AG04450 (cell line): ENCODE data around the gene VPS18. TPM values are rescaled to one million over a fixed set of nuclear protein-coding genes. Genes with fewer than 3 reads are reported as not detected.
A peak's percentile ranks its signal among the peaks of the same experiment; 100 is the strongest.

Source experiments
- CTCF ChIA-PET: fragments of 300-600, 350-600 bp; formaldehyde crosslinking; extraction: SDS; loops from one replicate; lab custom pipeline; 2022; ENCODE audit warnings: antibody characterized with exemption, inconsistent platforms; lab: Charles Lee
- POLR2A ChIA-PET: fragments of 350-600 bp; formaldehyde crosslinking; extraction: SDS; loops from one replicate; lab custom pipeline; 2021; ENCODE audit warnings: antibody characterized with exemption, inconsistent platforms; lab: Yijun Ruan, JAX
- DNase-seq: peaks from one replicate; pipeline ENCODE4 v3.0.0-alpha.2; 2011; ENCODE audit warnings: low read depth, low spot score
- H3K27ac ChIP-seq: one replicate; pipeline ENCODE4 v1.5.1; 2012; ENCODE audit warnings: low read depth, low read length, control low read depth
- H3K27me3 ChIP-seq: one replicate; pipeline ENCODE4 v1.6.0; 2012; ENCODE audit warnings: low read length; ENCODE audit not compliant: control insufficient read depth, insufficient read depth
- H3K4me3 ChIP-seq: 2 replicates; pipeline ENCODE4 v1.5.1; 2011; ENCODE audit warnings: mild to moderate bottlenecking, low read depth, low read length, control low read depth
- H3K9me3 ChIP-seq: 2 replicates; pipeline ENCODE4 v1.5.1; 2012; ENCODE audit warnings: low read length; ENCODE audit not compliant: control insufficient read depth, insufficient read depth
- CTCF ChIP-seq: IDR thresholded peaks from 2 replicates; pipeline ENCODE4 v1.5.1; 2011; ENCODE audit warnings: low read depth, low read length, control low read depth, inconsistent platforms
- polyA plus RNA-seq: library from polyadenylated mRNA; depleted of rRNA; stranded (reverse); fragments of >200 nt; gene quantifications from 2 replicates; pipeline ENCODE4 v1.2.3, GENCODE V29; 2011

VPS18 gene
- polyA plus RNA-seq, 1 experiment: 18.7 TPM

DNA sequence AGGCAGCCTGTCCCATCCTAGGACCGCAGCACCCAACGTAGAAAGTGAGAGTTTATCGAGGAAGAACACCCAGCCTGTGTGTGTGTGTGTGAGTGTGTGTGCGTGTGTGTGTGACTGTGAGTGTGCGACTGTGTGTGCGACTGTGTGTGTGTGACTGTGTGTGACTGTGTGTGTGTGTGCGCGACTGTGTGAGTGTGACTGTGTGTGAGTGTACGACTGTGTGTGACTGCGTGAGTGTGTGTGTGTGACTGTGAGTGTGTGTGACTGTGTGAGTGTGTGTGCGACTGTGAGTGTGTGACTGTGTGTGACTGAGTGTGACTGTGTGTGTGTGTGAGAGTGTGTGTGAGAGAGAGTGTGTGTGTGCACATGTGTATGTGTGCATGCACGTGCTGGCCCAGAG lies 19.8 kb downstream of the VPS18 start:
- DNase-seq: no peak
- ChIA-PET POLR2A (no interaction called here), CTCF (no interaction called here)
- Histone ChIP-seq H3K27me3 (no peaks in the 10 kb centered on the region), H3K9me3 (no peaks in the 10 kb centered on the region), H3K27ac (no peak overlapping the region), H3K4me3 (no peak overlapping the region)
- no peak for TF ChIP-seq CTCF

DNA sequence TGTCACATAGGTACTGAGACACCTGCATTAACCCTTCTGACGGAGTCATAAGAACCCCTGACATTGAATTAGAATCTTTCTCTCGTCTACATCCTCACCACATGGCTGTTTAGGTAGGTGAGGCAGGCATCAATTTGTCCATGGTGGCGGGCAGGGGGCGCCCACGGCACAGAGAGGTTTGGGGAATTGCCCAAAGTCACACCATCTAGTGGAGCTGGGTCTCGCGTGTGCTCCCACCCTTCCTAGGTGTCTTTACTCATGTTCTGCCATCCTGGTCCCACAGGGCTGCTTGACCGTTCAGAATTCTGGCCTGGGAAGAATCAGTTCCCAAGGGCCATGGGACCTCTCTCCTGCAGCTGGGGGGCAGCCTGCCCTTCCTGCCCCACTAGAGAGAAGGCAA lies 20.2 kb downstream of the VPS18 start:
- Histone ChIP-seq H3K27ac (no peak overlapping the region), H3K4me3 (no peak overlapping the region), H3K9me3 (no peaks in the 10 kb centered on the region), H3K27me3 (no peaks in the 10 kb centered on the region)
- 0 out of 2 replicates have a peak, but pooled peaks have one; percentile 5 for TF ChIP-seq CTCF
- ChIA-PET POLR2A (no interaction called here), CTCF (interaction anchor here (1.2 kb wide), 1 partner anchor 8 kb away, joined by 11 read pairs; no protein-coding TSS in a partner anchor)
- DNase-seq: no peak

DNA sequence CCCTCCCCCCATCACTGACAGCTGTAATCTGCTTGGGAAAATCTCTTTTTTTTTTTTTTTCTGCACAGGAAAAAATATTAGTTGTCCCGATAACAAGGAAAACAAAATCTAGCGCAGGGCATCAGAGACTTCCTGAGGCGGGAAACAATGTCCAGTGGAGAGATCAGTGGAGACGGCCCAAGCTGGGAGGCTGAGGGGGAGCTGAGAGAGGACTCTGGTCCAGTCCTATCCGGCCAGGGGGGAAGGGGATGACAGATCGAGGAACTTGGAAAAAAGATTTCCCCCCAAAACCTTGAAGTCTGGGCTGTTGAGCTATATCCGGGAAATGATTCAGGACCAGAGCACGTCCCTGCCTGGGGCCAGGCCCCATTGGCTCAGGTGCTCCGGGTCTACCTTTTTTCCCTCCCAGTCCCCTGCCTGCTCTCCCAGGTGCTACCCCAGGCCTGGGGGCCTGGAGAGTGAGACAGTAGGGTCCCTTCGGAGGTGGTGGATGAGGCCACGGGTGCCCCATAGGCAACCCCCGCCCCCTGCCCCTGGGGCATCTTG lies 20.9 kb downstream of the VPS18 start:
- no peak for TF ChIP-seq CTCF
- Histone ChIP-seq H3K4me3 (no peak overlapping the region), H3K27me3 (no peaks in the 10 kb centered on the region), H3K27ac (no peak overlapping the region), H3K9me3 (no peaks in the 10 kb centered on the region)
- ChIA-PET POLR2A (no interaction called here), CTCF (interaction anchor here (1.2 kb wide), 1 partner anchor 9 kb away, joined by 11 read pairs; no protein-coding TSS in a partner anchor)
- DNase-seq: no peak

GRCh38 chr15:40915679-40916078 lies 21.4 kb downstream of the VPS18 start:
- Histone ChIP-seq H3K27me3 (no peaks in the 10 kb centered on the region), H3K27ac (no peak overlapping the region), H3K9me3 (no peaks in the 10 kb centered on the region), H3K4me3 (no peak overlapping the region)
- CTCF ChIA-PET: interaction anchor here (0.7 to 1.4 kb wide), 3 partner anchors 9 to 12 kb away, joined by 3 to 11 read pairs (median 3); no protein-coding TSS in a partner anchor
- POLR2A ChIA-PET: no interaction called here
- no peak for DNase-seq
- no peak for TF ChIP-seq CTCF

DNA sequence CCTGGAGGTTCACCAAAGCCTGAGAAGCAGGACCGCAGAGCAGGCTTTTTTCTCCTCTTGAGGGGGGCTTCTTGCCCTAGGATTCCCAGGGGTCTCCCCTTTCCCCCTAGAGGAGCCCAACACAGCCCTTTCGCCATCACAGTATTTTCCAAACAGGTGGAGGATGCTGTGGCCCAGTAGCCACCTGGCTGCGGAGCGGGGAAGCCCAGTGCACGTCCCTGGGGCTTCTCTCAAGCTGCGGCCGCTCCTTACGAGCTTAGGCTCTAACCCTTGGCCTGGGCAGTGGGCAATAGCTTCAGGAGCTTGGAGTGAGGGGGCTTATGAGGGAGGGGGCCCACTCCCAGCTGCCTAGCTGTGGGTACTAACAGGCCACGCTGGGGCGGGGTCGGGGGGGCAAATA lies 23.3 kb downstream of the VPS18 start:
- H3K4me3 ChIP-seq: no peak overlapping the region
- POLR2A ChIA-PET: no interaction called here
- H3K27me3 ChIP-seq: no peaks in the 10 kb centered on the region
- no peaks in the 10 kb centered on the region for H3K9me3 ChIP-seq
- CTCF ChIA-PET: interaction anchor here (0.6 kb wide), 2 partner anchors 25 to 118 kb away, joined by 3 to 4 read pairs; no protein-coding TSS in a partner anchor
- DNase-seq: no peak
- no peak overlapping the region for H3K27ac ChIP-seq
- no peak for TF ChIP-seq CTCF
